ENCODE results near the gene ENTREP3. TPM values are rescaled to one million over a fixed set of nuclear protein-coding genes. Genes with fewer than 3 reads are reported as not detected.
"Not testable (repeated sequence)": the region's sequence is repeated elsewhere in the genome, so short reads cannot be mapped to it uniquely, and the experiment has no call there.

The ENTREP3 gene
- total and polyA plus RNA-seq, 7 experiments from 2014 or later: 1.8 to 24.3 (median 11.6) TPM

DNA sequence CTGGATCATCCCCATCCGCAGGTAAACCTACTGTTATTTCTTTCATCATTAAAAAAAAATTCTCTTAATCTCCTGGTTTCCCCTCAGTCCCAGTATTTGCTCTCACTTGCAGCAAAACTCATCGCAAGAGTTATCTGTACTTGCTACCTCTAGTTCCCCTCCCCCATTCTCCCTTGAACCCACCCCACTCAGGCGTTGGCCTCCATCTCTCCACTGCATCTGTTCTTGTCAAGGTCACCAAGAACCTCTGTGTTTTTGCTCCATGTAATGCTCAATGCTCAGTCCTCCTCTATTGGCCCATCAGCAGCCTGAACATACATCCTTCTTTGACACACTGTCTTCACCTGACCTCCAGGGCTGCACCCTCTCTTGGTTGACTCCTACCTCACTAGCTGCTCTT, 41.4 kb upstream of the ENTREP3 start:
- CTCF ChIA-PET: no interaction called here
- peaks cover 31 to 51% (median 39%) of the 10 kb centered on the region in 5 donors for H3K27me3 Mint-ChIP-seq
- ATAC-seq: no peak

DNA sequence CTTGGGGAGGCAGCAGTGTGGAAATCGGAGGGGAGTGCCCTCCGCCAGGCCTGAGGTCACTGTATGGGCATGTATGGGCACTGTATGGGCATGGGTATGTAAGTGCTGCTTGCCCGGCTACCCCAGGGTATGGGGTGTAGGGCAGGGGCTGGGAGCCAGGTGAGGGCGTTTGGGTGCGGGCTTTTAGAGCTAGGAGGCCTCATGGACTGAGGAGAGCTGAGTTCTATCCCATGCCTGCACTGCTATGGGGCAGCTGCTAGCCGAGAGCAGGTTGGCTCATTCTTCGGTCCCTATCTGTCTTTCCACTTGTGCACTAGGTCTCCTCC, 40.6 kb upstream of the ENTREP3 start:
- ChIA-PET POLR2A (no interaction called here), CTCF (no interaction called here)
- intact Hi-C loops (cut with micrococcal nuclease): no loop called here
- no peaks in the 10 kb centered on the region for H3K9me3 ChIP-seq (ENCODE audit: control insufficient read depth in 2 of 3, low read length in 3 of 3)
- ATAC-seq (no peak), DNase-seq (no peak)
- H3K4me1 Mint-ChIP-seq: peaks cover 3 to 15% (median 4%) of the 10 kb centered on the region in 7 donors
- H3K36me3 ChIP-seq (ENCODE audit: control insufficient read depth in 2 of 3, insufficient read depth in 3 of 3, low read length in 3 of 3): no peaks in the 10 kb centered on the region
- H3K36me3 Mint-ChIP-seq: no peaks in the 10 kb centered on the region
- no peaks in the 10 kb centered on the region for H3K4me1 ChIP-seq (ENCODE audit: control insufficient read depth in 2 of 2, insufficient read depth in 2 of 2, low read length in 2 of 2)
- H3K4me3 ChIP-seq (ENCODE audit: low read length): no peak overlapping the region
- H3K9me3 Mint-ChIP-seq: no peaks in the 10 kb centered on the region
- no peak overlapping the region for H3K27ac ChIP-seq (ENCODE audit: low read depth, low read length)
- H3K4me3 Mint-ChIP-seq: peak overlapping the region in 2 of 10 donors; percentile 34 to 38
- no peak overlapping the region for H3K27ac Mint-ChIP-seq
- peaks cover 31 to 56% (median 39%) of the 10 kb centered on the region in 5 donors for H3K27me3 Mint-ChIP-seq
- H3K27me3 ChIP-seq (ENCODE audit: control insufficient read depth in 2 of 2, insufficient read depth in 2 of 2, low read length in 2 of 2): no peaks in the 10 kb centered on the region

More for the DNA sequence above, 41.4 kb upstream of the ENTREP3 start:
- Histone ChIP-seq H3K36me3 (ENCODE audit: control insufficient read depth in 2 of 3, insufficient read depth in 3 of 3, low read length in 3 of 3) (no peaks in the 10 kb centered on the region), H3K27me3 (ENCODE audit: control insufficient read depth in 2 of 2, insufficient read depth in 2 of 2, low read length in 2 of 2) (no peaks in the 10 kb centered on the region), H3K9me3 (ENCODE audit: control insufficient read depth in 2 of 3, low read length in 3 of 3) (no peaks in the 10 kb centered on the region), H3K4me1 (ENCODE audit: control insufficient read depth in 2 of 2, insufficient read depth in 2 of 2, low read length in 2 of 2) (no peaks in the 10 kb centered on the region), H3K4me3 (ENCODE audit: low read length) (no peak overlapping the region), H3K27ac (ENCODE audit: low read depth, low read length) (no peak overlapping the region)
- intact Hi-C loops (cut with micrococcal nuclease): no loop called here
- DNase-seq: no peak
- Mint-ChIP-seq H3K27ac (no peak overlapping the region), H3K4me1 (peaks cover 3 to 15% (median 4%) of the 10 kb centered on the region in 7 donors), H3K9me3 (no peaks in the 10 kb centered on the region), H3K4me3 (no peak overlapping the region), H3K36me3 (no peaks in the 10 kb centered on the region)
- POLR2A ChIA-PET: no interaction called here

DNA sequence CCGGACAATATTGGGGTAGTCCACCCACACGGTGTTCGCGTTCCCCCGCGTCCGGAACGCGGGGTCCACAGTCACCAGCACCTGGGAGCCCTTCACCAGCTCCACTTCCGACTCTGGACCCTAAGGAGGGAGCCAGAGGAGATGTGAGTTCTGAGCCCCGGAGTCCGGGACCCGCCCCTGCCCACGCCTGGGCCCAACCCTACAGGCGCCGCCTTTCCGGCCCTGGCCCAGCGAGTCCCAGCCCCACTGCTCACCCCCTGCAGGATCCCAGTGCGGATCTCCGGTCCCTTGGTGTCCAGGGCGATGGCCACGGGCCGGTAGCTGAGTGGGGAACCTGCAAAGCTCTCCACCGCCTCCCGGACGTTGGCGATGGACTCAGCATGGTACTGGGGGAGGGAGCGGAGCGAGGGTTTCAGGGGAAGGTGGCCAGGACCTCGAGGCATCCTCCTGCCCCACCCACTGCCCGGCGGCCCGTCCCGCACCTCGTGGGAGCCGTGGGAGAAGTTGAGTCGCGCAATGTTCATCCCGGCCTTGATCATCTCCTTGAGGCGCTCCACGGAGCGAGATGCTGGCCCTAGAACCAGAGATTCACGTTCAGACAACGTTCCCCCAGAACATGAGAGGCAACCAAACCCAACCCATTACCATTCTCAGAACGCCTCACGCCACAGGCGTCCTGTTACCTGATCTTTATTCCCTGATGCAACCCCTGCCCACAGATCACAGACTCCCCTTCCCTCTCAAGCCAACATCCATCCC, 40.1 kb upstream of the ENTREP3 start:
- H3K27ac ChIP-seq (ENCODE audit: low read depth, low read length): no peak overlapping the region
- Mint-ChIP-seq H3K36me3 (no peaks in the 10 kb centered on the region), H3K4me1 (peaks cover 3 to 15% (median 4%) of the 10 kb centered on the region in 7 donors), H3K27ac (no peak overlapping the region), H3K4me3 (peak overlapping the region in 2 of 10 donors; percentile 34 to 65), H3K27me3 (peaks cover 31 to 56% (median 39%) of the 10 kb centered on the region in 5 donors), H3K9me3 (no peaks in the 10 kb centered on the region)
- no peak overlapping the region for H3K4me3 ChIP-seq (ENCODE audit: low read length)
- H3K27me3 ChIP-seq (ENCODE audit: control insufficient read depth in 2 of 2, insufficient read depth in 2 of 2, low read length in 2 of 2): no peaks in the 10 kb centered on the region
- ATAC-seq (no peak), DNase-seq (no peak)
- CTCF ChIA-PET: no interaction called here
- H3K9me3 ChIP-seq (ENCODE audit: control insufficient read depth in 2 of 3, low read length in 3 of 3): no peaks in the 10 kb centered on the region
- POLR2A ChIA-PET: no interaction called here
- intact Hi-C loops (cut with micrococcal nuclease): no loop called here
- H3K36me3 ChIP-seq (ENCODE audit: control insufficient read depth in 2 of 3, insufficient read depth in 3 of 3, low read length in 3 of 3): no peaks in the 10 kb centered on the region
- H3K4me1 ChIP-seq (ENCODE audit: control insufficient read depth in 2 of 2, insufficient read depth in 2 of 2, low read length in 2 of 2): no peaks in the 10 kb centered on the region

DNA sequence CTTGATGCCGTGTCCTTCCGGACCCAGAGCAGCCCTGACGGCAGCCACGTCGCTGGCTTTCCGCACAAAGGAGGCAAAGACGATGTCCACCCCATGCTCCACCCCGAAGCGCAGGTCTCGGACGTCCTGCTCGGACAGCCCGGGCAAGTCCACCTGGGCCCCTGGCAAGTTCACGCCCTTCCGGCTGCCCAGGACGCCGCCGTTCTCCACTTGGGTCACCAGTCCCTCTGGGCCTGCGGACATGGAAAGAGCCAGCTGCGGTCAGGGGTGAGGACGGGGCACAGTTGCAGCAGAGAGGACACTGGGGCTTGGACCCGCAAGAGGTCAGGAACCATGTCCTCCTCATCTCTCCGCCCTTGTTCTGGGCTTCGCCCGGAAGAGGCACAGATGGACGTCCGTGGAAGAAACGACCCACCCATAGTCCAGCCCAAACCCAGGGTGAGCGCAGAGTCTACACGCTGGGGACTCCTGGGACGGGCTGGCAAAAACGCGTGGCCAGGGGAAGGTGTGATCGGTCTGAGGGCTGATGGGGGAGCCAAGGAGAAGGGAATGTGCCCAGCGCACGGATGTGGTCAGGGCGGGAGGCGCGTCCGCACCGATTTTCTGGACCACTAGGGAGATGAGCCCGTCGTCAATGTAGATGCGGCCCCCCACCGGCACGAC, 39.4 kb upstream of the ENTREP3 start:
- DNase-seq (no peak), ATAC-seq (no peak)
- H3K36me3 Mint-ChIP-seq: no peaks in the 10 kb centered on the region
- intact Hi-C loops (cut with micrococcal nuclease): no loop called here
- ChIA-PET POLR2A (no interaction called here), CTCF (no interaction called here)
- no peak overlapping the region for H3K4me3 ChIP-seq (ENCODE audit: low read length)
- no peaks in the 10 kb centered on the region for H3K27me3 ChIP-seq (ENCODE audit: control insufficient read depth in 2 of 2, insufficient read depth in 2 of 2, low read length in 2 of 2)
- H3K4me3 Mint-ChIP-seq: peak overlapping the region in 1 of 10 donors; percentile 65
- no peak overlapping the region for H3K27ac Mint-ChIP-seq
- H3K9me3 Mint-ChIP-seq: no peaks in the 10 kb centered on the region
- no peaks in the 10 kb centered on the region for H3K4me1 ChIP-seq (ENCODE audit: control insufficient read depth in 2 of 2, insufficient read depth in 2 of 2, low read length in 2 of 2)
- H3K36me3 ChIP-seq (ENCODE audit: control insufficient read depth in 2 of 3, insufficient read depth in 3 of 3, low read length in 3 of 3): no peaks in the 10 kb centered on the region
- H3K27ac ChIP-seq (ENCODE audit: low read depth, low read length): no peak overlapping the region
- H3K27me3 Mint-ChIP-seq: peaks cover 31 to 56% (median 39%) of the 10 kb centered on the region in 5 donors
- no peaks in the 10 kb centered on the region for H3K9me3 ChIP-seq (ENCODE audit: control insufficient read depth in 2 of 3, low read length in 3 of 3)
- peaks cover 3 to 15% (median 4%) of the 10 kb centered on the region in 7 donors for H3K4me1 Mint-ChIP-seq

DNA sequence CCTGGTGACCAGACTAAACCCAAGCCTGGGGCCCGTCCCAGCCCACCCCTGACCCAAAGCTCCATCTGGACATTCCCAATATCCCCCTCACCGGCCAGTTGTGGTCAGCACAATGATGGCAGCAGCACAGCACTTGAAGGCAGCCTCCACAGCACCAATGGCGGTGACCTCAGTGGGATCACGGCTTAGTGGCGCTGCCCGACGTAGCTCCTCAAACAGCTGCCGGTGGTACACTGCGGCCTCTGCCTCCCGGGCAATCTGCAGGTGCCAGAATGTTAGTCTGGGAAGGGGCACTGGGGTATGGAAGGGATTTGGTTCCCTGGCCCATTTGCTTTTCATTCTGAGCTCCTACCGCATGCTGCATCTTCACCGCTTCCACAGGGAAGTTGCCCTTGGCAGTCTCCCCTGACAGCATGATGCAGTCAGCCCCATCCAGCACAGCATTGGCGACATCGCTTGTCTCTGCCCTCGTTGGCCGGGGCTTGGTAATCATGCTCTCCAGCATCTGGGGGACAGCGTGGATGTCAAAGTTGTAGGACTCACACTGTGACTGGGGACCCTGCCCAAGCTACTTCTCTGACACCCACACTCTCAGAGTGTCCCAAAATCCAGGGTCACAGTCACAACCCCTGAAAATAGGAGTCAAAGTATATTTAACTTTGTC, 37.9 kb upstream of the ENTREP3 start:
- H3K4me3 ChIP-seq (ENCODE audit: low read length): no peak overlapping the region
- POLR2A ChIA-PET: no interaction called here
- no peak for DNase-seq

DNA sequence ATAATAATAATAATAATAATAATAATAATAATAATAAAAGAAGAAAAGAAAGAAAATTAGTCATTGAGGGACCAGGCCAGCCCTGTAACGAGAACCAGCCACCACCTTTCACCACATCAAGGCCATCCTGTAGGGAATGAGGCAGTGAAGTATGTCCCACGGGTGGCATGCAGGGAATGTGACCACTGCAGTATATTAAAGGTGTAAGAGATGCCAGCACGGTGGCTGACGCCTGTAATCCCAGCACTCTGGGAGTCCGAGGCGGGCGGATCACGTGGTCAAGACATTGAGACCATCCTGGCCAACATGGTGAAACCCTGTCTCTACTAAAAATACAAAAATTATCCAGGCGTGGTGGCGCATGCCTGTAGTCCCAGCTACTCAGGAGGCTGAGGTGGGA, 35.7 kb upstream of the ENTREP3 start:
- ATAC-seq; DNase-seq; H3K4me1 ChIP-seq (ENCODE audit: control insufficient read depth in 2 of 2, insufficient read depth in 2 of 2, low read length in 2 of 2); CTCF ChIA-PET; H3K4me3 ChIP-seq (ENCODE audit: low read length); H3K4me1 Mint-ChIP-seq; intact Hi-C loops (cut with micrococcal nuclease); H3K9me3 Mint-ChIP-seq; H3K4me3 Mint-ChIP-seq; H3K36me3 ChIP-seq (ENCODE audit: control insufficient read depth in 2 of 3, insufficient read depth in 3 of 3, low read length in 3 of 3); H3K9me3 ChIP-seq (ENCODE audit: control insufficient read depth in 2 of 3, low read length in 3 of 3); H3K27ac Mint-ChIP-seq; H3K27me3 ChIP-seq (ENCODE audit: control insufficient read depth in 2 of 2, insufficient read depth in 2 of 2, low read length in 2 of 2); H3K27ac ChIP-seq (ENCODE audit: low read depth, low read length); POLR2A ChIA-PET; H3K36me3 Mint-ChIP-seq: not testable (repeated sequence)
- H3K27me3 Mint-ChIP-seq: peaks cover 19 to 33% (median 20%) of the 10 kb centered on the region in 5 donors

More for the DNA sequence above, 37.9 kb upstream of the ENTREP3 start:
- CTCF ChIA-PET: no interaction called here
- no peaks in the 10 kb centered on the region for H3K36me3 ChIP-seq (ENCODE audit: control insufficient read depth in 2 of 3, insufficient read depth in 3 of 3, low read length in 3 of 3)
- no peaks in the 10 kb centered on the region for H3K9me3 ChIP-seq (ENCODE audit: control insufficient read depth in 2 of 3, low read length in 3 of 3)
- Mint-ChIP-seq H3K27me3 (peaks cover 31 to 52% (median 39%) of the 10 kb centered on the region in 5 donors), H3K9me3 (no peaks in the 10 kb centered on the region), H3K27ac (no peak overlapping the region), H3K4me3 (no peak overlapping the region), H3K36me3 (no peaks in the 10 kb centered on the region), H3K4me1 (peaks cover 3 to 15% (median 4%) of the 10 kb centered on the region in 7 donors)
- H3K27me3 ChIP-seq (ENCODE audit: control insufficient read depth in 2 of 2, insufficient read depth in 2 of 2, low read length in 2 of 2): no peaks in the 10 kb centered on the region
- H3K4me1 ChIP-seq (ENCODE audit: control insufficient read depth in 2 of 2, insufficient read depth in 2 of 2, low read length in 2 of 2): no peaks in the 10 kb centered on the region
- intact Hi-C loops (cut with micrococcal nuclease): no loop called here
- no peak overlapping the region for H3K27ac ChIP-seq (ENCODE audit: low read depth, low read length)
- ATAC-seq: no peak

All from naive thymus-derived CD4-positive, alpha-beta T cell (primary cell).